MM.1S (cell line): Measurements from ENCODE around the gene ENHO.

ENCODE experiments used
- CTCF ChIP-seq: fragments of 300-600 bp; sonication (generic); IDR thresholded peaks from 2 replicates; pipeline ENCODE4 v1.5.1; 2016; ENCODE audit warnings: antibody characterized with exemption, low read length, mixed read lengths
- EZH2 ChIP-seq: fragments of 300-600 bp; sonication (generic); optimal IDR thresholded peaks from 2 replicates; pipeline ENCODE3; 2017; ENCODE audit warnings: low read depth, mild to moderate bottlenecking, antibody characterized with exemption, low read length, mixed read lengths
- EZH2phosphoT487 ChIP-seq: fragments of 300-600 bp; sonication (generic); IDR thresholded peaks from 2 replicates; pipeline ENCODE4 v1.6.1; 2018; ENCODE audit warnings: antibody characterized with exemption, low read length

GRCh38 chr9:34490760-34491159 lies 32.0 kb downstream of the ENHO start:
- TF ChIP-seq CTCF = no peak
- no peak for TF ChIP-seq EZH2
- no peak for TF ChIP-seq EZH2phosphoT487
